HG02678 (cell line): ENCODE measurements around the gene ARAP1.

Experiments
- ATAC-seq: cut with Tn5 transposase; IDR thresholded peaks from one replicate; pipeline ENCODE4 v1.9.1; 2021; ENCODE audit warnings: mild to moderate bottlenecking, moderate library complexity; ENCODE audit not compliant: unreplicated experiment

Gene ARAP1

DNA sequence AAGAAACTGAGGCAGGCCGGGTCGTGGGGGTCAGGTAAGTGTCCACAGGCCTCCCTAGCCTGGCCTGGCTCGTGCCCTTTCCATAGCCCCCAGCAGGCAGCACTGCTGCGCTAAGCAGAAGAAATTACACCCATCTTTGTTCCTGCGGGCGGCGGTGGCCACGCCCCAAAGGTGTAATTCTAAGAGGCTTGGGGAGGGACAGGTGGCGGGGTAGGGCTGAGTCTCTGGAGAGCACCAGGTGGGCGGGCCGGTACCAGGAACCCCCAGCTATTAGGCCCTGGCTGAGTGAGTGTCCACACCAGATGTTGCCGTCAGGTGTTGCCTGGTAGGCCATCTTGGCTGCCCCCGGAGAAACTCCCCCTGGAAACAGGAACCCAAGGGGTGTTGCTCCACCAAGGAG lies 12.3 kb upstream of the ARAP1 start:
- no peak for ATAC-seq

DNA sequence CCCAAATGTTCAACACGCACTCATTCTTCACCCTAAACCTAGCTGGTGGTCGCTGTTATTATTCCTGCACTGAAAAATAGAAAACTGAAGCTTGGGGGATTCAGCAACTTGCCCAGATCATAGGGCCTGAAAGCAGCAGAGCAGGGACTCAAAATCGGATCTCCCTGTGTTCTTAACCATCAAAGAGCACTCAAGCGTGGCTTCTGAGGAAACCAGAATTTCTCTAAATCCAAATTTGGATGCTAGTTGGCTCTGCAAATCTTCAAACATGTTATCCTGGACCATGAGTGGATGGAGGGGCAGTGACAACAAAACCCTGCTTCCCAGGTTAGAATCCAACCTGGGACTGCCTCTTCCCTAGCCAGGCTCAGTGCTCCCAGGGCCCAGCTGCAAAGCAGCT lies 11.6 kb upstream of the ARAP1 start:
- no peak for ATAC-seq

DNA sequence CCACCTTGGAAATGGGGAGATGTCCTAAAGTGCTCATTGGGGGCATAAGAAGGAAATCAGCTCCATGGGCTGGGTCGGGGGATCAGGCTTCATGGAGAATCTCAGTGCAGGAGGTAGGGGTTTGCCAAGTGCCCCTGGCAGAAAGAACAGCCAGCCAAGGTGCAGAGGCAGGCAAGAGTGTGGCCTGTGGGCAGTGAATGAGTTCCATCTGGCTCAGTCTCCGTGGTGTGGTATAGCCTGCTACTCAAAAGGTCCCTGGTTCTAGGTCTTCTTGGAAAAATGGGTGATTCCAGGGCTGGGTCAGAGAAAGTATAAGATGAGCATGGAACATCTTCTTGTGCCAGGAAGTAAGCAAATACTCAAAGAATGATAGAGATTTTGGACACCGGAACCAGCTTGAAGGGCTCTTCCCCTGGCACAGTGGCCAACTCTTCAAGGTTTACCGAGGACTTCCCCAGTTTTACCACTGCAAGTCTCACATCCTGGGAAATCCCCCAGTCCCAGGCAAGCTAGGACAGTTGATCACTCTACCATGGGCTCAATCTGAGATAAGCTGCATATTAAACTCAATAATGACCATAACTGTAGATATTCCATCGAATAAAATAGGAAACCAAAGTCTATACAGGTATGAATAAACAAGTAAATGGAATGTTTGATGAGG lies 10.6 kb upstream of the ARAP1 start:
- ATAC-seq = no peak

DNA sequence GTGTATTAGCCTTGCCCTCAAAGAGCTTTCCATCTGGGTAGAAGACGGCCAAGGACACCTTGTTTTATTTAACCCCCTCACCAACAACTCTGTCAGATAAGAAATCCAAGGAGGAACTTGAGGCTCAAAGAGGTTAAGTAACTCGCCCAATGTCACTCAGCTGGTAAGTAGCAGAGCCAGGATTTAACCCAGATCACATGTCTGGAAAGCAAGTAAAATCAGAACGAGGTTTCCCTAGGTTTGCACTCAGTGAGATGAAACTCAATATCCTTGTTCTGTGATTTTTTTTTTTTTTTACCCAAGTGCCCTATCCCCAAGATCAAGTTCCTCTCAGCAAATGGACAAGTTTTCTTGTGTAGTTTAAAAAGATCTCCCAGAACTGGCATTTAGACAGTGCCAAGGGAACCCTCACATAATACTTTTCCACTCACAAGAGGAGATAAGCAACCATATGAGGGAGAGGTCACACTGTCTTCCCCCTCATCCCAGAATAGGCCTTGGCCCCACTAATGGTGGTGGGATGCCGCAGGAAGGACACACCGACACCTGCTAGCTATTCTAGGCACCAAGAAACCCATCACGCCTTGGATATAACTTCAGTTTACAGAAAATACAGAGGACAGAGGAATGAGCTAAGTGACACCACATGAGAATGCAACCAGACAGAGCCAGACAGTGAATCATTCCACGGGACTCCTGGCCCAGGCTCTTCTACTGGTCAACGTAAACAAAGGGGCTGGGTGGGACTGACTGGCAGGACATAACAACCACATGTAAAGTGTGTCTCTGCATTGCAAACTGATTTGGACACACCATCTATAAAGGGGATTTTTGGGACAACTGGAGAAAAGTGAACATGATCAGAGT lies 8.6 kb upstream of the ARAP1 start:
- no peak for ATAC-seq

DNA sequence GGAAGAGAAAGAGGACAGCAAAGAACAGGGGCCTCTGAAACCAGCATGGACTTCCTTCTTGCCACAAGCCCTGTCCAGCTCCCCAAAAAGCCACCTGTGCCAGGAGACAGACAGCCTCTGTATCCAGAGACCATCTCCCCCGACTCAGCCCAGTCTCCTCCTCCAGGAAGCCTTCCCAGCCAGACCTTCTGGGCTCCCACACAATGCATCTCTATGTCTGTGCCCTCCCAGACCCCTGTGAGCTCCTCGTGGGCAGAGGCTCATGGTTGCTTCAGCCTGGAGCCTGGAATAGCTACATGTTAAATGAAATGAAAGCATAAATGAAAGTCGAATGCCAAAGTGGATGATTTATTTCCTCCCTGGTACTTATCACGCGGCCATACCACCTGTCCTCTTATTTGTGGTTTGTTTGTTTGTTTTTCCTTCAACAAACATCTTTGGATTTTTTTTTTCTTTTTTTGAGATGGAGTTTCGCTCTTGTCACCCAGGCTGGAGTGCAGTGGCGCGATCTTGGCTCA lies 7.3 kb upstream of the ARAP1 start:
- ATAC-seq = no peak

DNA sequence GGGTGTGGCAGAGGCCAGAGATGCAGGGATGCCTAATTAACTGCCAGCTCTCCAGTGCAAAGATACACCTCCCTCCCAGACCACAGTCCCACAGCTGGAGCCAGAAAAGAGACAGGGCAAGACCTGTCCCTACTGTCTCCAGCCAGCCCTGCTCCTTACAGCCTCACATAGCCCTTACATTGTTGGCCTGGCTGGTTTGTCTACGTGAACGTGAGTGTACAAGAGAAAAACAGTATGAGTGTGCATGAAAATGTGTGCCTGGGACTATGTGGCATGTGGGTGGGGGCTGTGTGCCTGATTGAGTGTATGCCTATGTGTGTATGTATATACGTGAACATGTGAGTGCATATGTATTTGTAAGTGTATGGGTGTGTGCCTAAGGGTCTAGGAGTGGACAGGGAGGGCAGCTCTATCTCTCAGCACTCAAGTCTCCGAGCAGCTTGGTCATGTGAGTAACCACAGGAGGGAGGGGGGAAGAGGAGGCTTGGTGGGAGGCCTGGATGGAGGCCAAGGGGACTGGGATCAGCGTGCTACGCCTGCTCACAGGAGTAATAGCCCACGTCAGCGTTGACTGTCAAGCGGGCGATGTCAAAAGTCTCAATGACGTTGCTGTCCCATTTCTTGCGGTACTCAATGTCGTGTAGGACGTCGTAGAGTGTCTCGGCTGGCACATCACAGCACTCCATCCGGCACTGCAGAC lies 6.6 kb upstream of the ARAP1 start:
- no peak for ATAC-seq

DNA sequence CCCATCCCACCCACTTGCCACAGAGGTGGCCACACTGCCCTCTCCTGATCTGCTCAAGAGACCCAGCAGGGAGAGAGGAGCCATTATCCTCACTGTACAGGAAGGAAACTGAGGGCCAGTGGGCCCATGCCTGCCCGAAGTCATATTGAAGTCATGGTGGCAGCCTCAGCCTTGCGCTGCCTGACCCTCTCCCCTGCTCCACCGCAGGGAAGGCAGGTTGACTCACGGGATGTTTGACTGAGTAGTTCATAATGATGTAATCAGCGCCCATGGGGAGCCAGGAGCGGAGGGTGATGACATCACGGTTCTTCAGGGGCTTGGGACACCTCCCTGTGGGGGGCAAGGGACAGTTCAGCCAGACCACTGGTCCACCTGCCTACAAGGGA lies 6.1 kb upstream of the ARAP1 start:
- no peak for ATAC-seq

DNA sequence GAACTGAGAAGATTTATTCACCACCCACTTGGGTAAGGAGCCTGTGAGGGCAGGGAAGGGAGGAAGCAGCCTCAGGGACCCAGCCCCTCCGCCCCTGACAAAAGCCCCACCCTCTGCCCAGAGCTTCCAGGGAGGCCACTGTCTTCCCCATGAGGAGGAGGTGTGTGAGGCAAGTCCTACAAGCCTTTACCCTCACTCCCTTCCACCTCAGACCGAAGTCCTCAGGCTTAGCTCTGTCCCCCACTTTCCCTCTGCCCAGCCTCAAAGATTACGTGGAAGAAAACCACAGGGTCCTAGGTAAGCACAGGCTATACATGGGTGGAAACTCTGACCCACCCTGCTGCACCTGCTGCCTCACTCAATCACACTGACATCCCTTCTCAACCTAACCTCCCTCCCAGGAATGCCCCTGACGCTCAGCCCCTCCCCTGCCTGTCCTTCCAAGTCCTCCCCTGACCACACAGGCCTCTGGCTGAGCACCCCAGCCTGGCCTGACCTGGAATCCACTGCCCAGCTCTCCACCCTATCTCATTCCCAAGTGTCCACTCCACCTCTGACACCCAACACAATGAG lies 3.6 kb upstream of the ARAP1 start:
- no peak for ATAC-seq

DNA sequence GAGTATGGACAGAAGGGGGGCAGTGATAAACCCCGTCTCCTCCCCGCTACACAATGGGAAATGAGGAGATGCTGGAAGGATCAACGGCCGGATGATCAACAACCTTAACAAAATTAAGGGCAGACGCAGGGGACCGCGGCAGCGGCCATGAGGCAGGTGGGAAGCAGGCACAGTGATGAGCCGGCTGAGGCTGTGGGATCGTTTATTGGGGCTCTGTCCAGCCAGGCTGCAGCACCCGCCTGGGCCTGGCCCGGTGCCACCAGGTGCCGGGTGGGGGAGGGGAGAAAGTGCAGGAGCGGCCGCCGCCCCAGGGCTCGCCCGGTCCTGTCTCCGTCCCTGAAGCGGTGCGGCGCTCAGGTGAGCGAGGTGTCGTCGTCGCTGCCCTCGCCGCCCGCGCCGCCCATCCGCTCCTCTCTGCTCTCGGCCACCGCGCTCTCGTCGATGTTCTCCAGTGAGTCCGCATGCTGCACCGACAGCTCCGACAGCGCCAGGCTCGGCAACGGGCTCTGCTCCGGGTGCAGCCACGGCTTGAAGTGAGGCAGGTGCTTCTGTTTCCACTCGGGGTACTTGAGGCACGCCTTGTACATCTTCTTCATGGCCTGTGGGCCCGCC lies 2.4 kb upstream of the ARAP1 start:
- ATAC-seq = no peak

DNA sequence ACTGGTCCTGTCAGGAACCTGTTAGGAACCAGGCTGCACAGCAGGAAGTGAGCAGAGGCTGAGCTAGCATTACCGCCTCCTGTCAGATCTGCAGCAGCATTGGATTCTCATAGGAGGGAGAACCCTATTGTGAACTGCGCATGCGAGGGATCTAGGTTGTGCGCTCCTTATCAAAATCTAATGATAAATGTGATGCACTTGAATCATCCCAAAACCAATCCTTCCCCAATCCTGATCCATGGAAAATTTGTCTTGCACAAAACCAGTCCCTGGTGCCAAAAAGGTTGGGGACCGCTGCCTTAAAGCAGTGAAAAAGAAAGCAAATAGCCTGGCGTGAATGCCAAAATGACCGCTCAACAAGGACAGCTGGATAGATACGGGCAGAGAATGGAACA lies 1.9 kb upstream of the ARAP1 start:
- ATAC-seq = no peak

DNA sequence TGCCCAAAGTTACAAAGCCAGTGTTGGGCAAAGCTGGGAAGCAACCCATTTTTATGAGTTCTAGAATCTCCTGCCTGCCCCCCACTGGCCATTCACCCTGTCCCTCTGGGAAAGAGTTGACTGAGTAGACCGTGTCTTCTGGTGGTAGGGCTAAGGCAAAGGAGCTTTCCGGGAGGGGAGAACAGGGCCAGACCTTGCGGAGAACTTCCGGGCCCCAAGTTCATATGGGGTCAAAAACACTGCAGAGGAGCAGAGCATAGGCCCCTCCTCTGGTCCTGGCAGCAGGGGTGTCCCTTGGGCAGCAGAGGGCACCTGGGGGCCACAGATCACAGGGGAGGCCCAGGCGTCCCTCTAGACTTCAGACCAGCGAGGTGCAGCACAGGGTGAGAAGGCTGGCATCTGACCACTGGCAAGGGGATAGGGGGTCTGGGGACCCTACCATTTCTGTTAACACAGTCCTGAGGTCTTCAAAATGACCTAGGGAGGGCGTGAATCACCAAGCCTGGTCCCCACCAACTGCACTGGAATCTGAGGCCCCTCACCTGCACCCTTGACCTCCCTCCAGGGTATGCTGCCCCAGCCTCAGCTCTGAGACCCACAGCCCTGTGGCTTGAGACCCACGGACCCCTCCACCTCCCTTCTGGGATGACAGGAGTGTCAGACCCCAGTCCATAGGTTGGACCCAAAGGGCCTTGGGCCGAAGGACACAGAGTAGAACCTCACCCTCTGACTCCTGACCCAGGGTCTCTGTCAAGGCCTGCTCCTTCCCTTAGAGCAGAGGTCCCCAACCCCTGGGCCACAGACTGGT lies 1.3 kb upstream of the ARAP1 start:
- no peak for ATAC-seq

DNA sequence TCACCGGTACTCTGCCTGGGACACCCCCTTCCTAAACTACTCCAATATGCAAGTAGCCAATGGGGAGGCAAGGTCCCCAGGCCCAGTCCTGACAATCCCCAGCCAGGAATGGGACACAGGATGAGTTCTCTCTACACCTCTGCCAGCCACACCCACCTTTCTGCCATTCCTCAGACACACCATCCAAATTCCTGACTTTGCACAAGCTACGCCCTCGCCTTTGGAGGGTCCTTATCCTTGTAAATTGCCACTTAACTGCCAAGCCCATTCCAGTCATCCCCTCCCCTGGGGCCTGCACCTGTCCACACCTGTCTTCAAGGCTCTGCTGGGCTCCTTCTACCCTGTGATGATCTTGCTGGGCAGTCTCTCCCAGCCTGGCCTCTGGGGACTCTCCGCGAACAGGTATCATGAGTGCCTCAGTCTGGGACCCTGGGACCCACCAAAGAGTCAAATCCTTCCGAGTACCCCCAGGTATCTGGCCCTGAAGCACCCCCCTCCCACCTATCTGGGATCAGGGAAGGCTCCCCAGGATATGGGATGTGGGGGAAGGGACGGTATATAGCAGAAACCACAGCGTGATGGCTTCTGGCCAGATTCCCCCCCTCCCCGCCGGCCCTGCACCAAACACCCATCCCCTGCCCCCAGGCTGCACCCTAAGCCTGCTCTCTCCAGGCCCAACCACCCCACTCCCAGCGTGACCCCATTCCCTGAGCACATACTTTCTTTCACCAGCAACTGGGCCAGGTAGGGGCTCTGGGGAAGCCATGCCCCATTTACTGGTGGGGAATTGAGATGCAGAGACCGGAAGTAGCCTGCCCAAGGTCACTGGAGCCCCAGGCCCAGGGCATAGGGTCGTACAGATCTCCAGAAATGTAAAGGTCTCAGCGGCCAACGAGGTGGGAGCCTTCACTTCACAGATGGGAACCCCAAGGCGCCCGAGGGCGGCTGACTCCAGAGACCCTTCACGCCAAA lies 806 bp downstream of the ARAP1 start:
- no peak for ATAC-seq

DNA sequence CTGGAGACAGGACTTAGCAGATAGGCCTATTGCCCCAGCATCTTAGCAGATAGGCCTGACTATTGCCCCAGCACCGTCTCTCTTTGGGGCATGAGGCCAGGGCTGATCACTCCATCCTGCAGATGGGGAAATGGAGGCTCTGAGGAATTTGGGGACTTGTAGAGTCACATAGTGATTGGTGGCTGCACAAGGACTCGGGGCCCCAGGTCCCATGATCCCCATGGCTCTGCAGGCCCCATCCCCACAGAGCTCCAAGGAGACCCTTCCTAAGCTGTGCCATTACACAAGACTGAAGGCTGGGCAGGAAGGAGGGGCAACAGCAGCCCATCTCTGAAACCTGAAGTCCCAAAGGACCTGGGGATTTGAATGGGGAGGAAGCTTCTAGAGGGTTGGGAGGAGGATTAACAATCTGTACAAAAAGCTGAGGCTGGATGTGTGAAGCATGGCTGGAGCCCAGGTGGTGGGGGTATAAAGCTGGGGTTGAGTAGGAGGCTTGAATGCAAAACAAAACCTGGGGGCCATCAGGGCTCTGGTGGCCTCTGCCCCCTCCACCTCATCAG lies 1.6 kb downstream of the ARAP1 start:
- ATAC-seq = no peak

DNA sequence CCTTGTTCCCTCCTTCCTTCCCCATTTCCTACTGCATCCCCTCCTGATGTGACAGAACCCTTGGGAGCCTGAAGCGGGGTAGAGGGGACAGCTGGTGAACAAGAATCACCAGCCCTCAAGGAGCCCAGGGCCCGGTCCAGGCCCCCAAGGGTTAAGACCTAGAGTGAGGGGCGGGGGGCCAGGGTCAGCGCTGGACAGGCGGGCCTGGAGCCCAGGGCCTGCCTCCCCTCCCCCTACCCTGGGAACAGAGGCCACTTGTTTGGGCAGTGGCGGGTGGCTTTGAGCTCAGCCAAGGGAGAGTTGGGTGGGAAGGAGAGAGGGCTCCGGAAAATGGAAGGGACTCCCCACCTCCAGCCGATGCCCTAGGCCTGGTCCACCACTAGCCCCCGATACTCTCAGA lies 2.1 kb downstream of the ARAP1 start:
- no peak for ATAC-seq

DNA sequence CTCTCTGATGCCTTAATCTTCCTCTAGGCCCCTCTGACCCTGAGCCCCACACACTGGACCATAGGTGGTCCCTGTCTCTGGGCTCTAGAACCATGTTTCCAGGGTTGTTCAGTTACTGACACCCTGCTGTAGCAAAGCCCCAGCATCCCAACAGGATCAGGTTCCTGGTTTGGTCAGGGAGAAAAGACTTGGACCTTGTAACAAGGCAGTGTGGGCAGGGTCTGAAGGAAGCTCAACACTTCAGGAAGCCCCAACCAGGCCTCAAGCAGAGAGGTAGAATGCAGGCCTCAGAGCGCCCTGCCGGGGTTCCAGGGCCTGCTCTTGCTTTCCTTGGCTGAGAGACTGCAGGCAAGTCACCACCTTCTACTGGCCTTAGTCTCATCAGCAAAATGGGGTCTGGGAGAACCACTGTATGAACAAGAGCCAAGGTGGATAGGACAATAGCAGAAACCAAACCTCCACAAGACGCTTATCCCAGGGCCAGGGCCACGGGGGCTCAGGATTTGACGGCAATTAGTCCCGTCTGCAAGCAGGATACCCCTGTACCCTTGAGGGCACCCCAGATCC lies 4.8 kb downstream of the ARAP1 start:
- ATAC-seq = no peak

DNA sequence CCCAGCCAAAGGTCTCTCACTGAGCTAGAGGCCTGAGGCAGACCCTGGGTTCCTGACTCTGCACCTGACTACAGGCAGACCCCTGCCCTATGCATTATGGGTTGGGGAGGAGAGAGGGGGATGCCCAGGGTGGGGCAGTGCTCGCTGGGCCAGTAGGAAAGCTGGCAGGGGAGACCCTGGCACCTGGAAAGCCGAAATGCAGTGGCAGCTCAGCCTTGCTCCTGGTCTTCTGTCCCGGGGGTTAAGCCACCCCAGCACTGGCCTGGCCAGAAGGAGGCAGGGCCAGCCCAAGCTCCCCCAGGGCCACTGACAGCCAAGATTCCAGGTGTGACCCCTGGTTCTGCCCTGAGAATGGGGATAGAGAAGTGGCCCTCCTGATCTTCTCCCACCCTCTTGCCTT lies 5.4 kb downstream of the ARAP1 start:
- ATAC-seq = no peak

DNA sequence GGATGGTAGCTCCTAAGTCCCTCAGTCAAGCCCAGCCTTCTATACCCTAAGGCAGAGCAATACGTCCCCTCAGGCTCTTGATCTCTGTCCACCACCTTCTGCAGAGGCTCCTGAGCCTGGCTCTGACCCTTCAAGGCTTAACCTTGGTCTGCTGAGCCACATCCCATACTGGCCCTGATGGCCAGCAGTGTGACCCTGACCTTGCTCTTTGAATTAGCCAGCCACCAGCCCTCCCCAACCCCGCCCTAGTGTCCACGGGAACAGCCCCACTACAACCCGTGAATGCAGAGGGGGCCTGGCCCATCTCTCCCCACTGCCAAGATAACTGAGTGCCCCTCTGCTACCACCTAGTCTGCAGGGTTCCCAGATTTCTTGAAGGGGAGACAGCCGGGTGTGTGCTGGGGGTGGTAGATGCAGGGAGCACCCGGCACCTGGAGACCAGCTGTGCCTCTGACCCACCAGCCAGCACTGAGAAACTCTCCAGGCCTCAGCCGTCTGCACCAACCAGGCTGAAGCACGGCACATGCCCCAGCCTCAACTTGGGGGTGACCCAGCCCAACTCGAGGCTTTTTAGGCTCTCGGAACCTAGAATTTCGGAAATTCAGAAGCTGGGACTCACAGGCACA lies 6.2 kb downstream of the ARAP1 start:
- ATAC-seq = no peak

DNA sequence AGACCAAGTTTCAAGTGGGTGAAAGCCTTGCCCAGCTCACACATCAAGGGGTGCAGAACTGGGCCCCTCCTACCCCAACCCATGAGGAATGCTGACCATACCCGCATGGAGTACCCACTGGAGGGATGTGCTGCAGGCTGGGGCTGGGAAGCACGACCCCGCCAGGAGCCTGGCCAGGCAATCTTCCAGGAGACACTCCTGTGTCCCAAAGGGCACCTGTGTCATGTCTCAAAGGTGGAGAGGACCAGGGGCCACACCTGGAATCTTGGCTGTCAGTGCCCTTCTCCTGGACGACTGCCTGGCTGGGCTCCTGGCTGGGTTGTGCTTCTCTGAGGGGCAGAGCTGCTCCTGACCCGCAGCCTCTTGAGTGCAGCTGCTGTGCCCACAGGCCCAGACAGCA lies 6.7 kb downstream of the ARAP1 start:
- ATAC-seq = no peak
